H9 (cell line): Measurements from ENCODE around the gene METTL2A. TPM values are rescaled to one million over a fixed set of nuclear protein-coding genes. Genes with fewer than 3 reads are reported as not detected.
"Not testable (repeated sequence)": the region's sequence is repeated elsewhere in the genome, so short reads cannot be mapped to it uniquely, and the experiment has no call there.

Experiments used
- DNase-seq: peaks from one replicate; pipeline ENCODE4 v3.0.0-alpha.2; 2017
- H2AFZ ChIP-seq: one replicate; pipeline ENCODE4 v1.6.1; 2013; ENCODE audit warnings: mild to moderate bottlenecking, low read length, control low read depth, moderate library complexity
- H2AK5ac ChIP-seq: 2 replicates; pipeline ENCODE4 v1.6.1; 2013; ENCODE audit warnings: low read length, control low read depth, mixed read lengths; ENCODE audit not compliant: insufficient read length
- H2BK120ac ChIP-seq: one replicate; pipeline ENCODE4 v1.6.1; 2013; ENCODE audit warnings: low read depth, mild to moderate bottlenecking, low read length, control low read depth, inconsistent platforms; ENCODE audit not compliant: poor library complexity, severe bottlenecking
- H2BK12ac ChIP-seq: 2 replicates; pipeline ENCODE4 v1.6.1; 2013; ENCODE audit warnings: low read length, control low read depth, mixed read lengths, low read depth; ENCODE audit not compliant: insufficient read length
- H2BK15ac ChIP-seq: 2 replicates; pipeline ENCODE4 v1.6.1; 2013; ENCODE audit warnings: low read depth, low read length, control low read depth
- H2BK20ac ChIP-seq: one replicate; pipeline ENCODE4 v1.6.1; 2013; ENCODE audit warnings: low read depth, mild to moderate bottlenecking, low read length, control low read depth, inconsistent platforms; ENCODE audit not compliant: poor library complexity, severe bottlenecking
- H2BK5ac ChIP-seq: 2 replicates; pipeline ENCODE4 v1.6.1; 2013; ENCODE audit warnings: low read length, control low read depth, mixed read lengths; ENCODE audit not compliant: insufficient read length
- H3K14ac ChIP-seq: 2 replicates; pipeline ENCODE4 v1.6.1; 2013; ENCODE audit warnings: low read length, control low read depth; ENCODE audit not compliant: insufficient read depth
- H3K18ac ChIP-seq: 2 replicates; pipeline ENCODE4 v1.6.1; 2013; ENCODE audit warnings: low read depth, mild to moderate bottlenecking, mixed read lengths, low read length, control low read depth; ENCODE audit not compliant: insufficient read length
- H3K23ac ChIP-seq: 2 replicates; pipeline ENCODE4 v1.6.1; 2013; ENCODE audit warnings: low read length, control low read depth, mixed read lengths, low read depth; ENCODE audit not compliant: insufficient read length
- H3K23me2 ChIP-seq: 2 replicates; pipeline ENCODE4 v1.6.1; 2013; ENCODE audit warnings: low read depth, mild to moderate bottlenecking, mixed read lengths, low read length, control low read depth; ENCODE audit not compliant: insufficient read length, poor library complexity, severe bottlenecking
- H3K27ac ChIP-seq: 2 replicates; pipeline ENCODE4 v1.5.1; 2013; ENCODE audit warnings: low read length, control low read depth, mixed read lengths, low read depth; ENCODE audit not compliant: insufficient read length
- H3K27me3 ChIP-seq: 2 replicates; pipeline ENCODE4 v1.6.1; 2013; ENCODE audit warnings: low read length, control low read depth, inconsistent platforms; ENCODE audit not compliant: insufficient read depth
- H3K4ac ChIP-seq: 2 replicates; pipeline ENCODE4 v1.6.1; 2013; ENCODE audit warnings: low read depth, mild to moderate bottlenecking, control low read depth, inconsistent platforms, low read length, moderate library complexity
- H3K4me1 ChIP-seq: 2 replicates; pipeline ENCODE4 v1.6.1; 2013; ENCODE audit warnings: low read length, control low read depth, inconsistent platforms; ENCODE audit not compliant: insufficient read depth
- H3K4me2 ChIP-seq: 2 replicates; pipeline ENCODE4 v1.6.1; 2013; ENCODE audit warnings: low read length, control low read depth, mixed read lengths; ENCODE audit not compliant: insufficient read length, insufficient read depth
- H3K56ac ChIP-seq: 2 replicates; pipeline ENCODE4 v1.6.1; 2013; ENCODE audit warnings: low read depth, mild to moderate bottlenecking, mixed read lengths, low read length, control low read depth; ENCODE audit not compliant: insufficient read length
- H3K79me1 ChIP-seq: 2 replicates; pipeline ENCODE4 v1.6.1; 2013; ENCODE audit warnings: low read depth, mild to moderate bottlenecking, moderate library complexity, low read length, control low read depth, inconsistent platforms; ENCODE audit not compliant: insufficient read depth, poor library complexity, severe bottlenecking
- H3K79me2 ChIP-seq: 2 replicates; pipeline ENCODE4 v1.6.1; 2013; ENCODE audit warnings: low read length, control low read depth, inconsistent platforms; ENCODE audit not compliant: insufficient read depth
- H3K9ac ChIP-seq: 2 replicates; pipeline ENCODE4 v1.6.1; 2013; ENCODE audit warnings: low read length, control low read depth, mixed read lengths; ENCODE audit not compliant: insufficient read length; ENCODE audit errors: extremely low read depth
- H3K9me3 ChIP-seq: one replicate; pipeline ENCODE4 v1.6.1; 2013; ENCODE audit warnings: low read depth, low read length, inconsistent platforms; ENCODE audit not compliant: control insufficient read depth
- H3T11ph ChIP-seq: one replicate; pipeline ENCODE4 v1.6.1; 2013; ENCODE audit warnings: mild to moderate bottlenecking, low read length, control low read depth, inconsistent platforms
- H4K20me1 ChIP-seq: one replicate; pipeline ENCODE4 v1.6.1; 2013; ENCODE audit not compliant: control insufficient read depth, insufficient read length, insufficient read depth
- H4K5ac ChIP-seq: 2 replicates; pipeline ENCODE4 v1.6.1; 2013; ENCODE audit warnings: low read depth, mild to moderate bottlenecking, mixed read lengths, low read length, control low read depth; ENCODE audit not compliant: insufficient read length
- H4K8ac ChIP-seq: replicated peaks from 2 replicates; pipeline ENCODE4 v1.6.1; 2013; ENCODE audit warnings: low read length, control low read depth, mixed read lengths, low read depth; ENCODE audit not compliant: insufficient read length
- H4K91ac ChIP-seq: 2 replicates; pipeline ENCODE4 v1.6.1; 2013; ENCODE audit warnings: low read depth, mild to moderate bottlenecking, moderate library complexity, mixed read lengths, low read length, control low read depth; ENCODE audit not compliant: insufficient read length
- H3K27ac Mint-ChIP-seq, 3 experiments: 2 replicates in 2 of 3; 3 replicates in 1 of 3; pipeline ENCODE4 v1.8.0; 2020 to 2021; ENCODE audit warnings: mixed read lengths in 3 of 3, mild to moderate bottlenecking in 1 of 3, moderate library complexity in 1 of 3
- H3K27me3 Mint-ChIP-seq: 2 replicates; pipeline ENCODE4 v1.8.0; 2021; ENCODE audit warnings: low read depth, mild to moderate bottlenecking, moderate library complexity, mixed read lengths
- H3K36me3 Mint-ChIP-seq, 3 experiments: 2 replicates in 2 of 3; 3 replicates in 1 of 3; pipeline ENCODE4 v1.8.0; 2020 to 2021; ENCODE audit warnings: low read depth in 3 of 3, mixed read lengths in 3 of 3; ENCODE audit not compliant: insufficient read depth in 1 of 3
- H3K4me1 Mint-ChIP-seq, 2 experiments: 2 replicates each; pipeline ENCODE4 v1.8.0; 2020; ENCODE audit warnings: mixed read lengths in 2 of 2
- H3K4me3 Mint-ChIP-seq, 2 experiments: 2 replicates in 1 of 2; 3 replicates in 1 of 2; pipeline ENCODE4 v1.8.0; 2020 to 2021; ENCODE audit warnings: mild to moderate bottlenecking in 2 of 2, mixed read lengths in 2 of 2, moderate library complexity in 1 of 2
- H3K9me3 Mint-ChIP-seq, 2 experiments: 2 replicates in 1 of 2; 3 replicates in 1 of 2; pipeline ENCODE4 v1.8.0; 2020; ENCODE audit warnings: mild to moderate bottlenecking in 2 of 2, mixed read lengths in 2 of 2, moderate library complexity in 1 of 2
- WGBS: extraction: QIAGEN DNeasy Blood & Tissue Kit; methylation state at CpG from one replicate; pipeline ENCODE4 v1.1.7; 2013; ENCODE audit warnings: missing lambda C conversion rate, low lambda C conversion rate, mixed read lengths; ENCODE audit not compliant: insufficient read length; ENCODE audit errors: extremely low coverage; 5-methylcytosine and 5-hydroxymethylcytosine counted together
- total RNA-seq: library from RNA; stranded (reverse); gene quantifications from 2 replicates; pipeline ENCODE4 v1.2.1, GENCODE V29; 2021

The METTL2A gene
- total RNA-seq, 1 experiment from 2014 or later, result 39.3 TPM

GRCh38 chr17:62494073-62494472 lies 70.4 kb downstream of the METTL2A start:
- H3K14ac ChIP-seq, H3K4me1 Mint-ChIP-seq, H3K27me3 Mint-ChIP-seq, H3K4me2 ChIP-seq, H3K4me3 Mint-ChIP-seq, H3K18ac ChIP-seq, H3K9me3 ChIP-seq, H3K27ac ChIP-seq, H2AFZ ChIP-seq, H2BK5ac ChIP-seq, H3K27ac Mint-ChIP-seq, H3K79me1 ChIP-seq, H3K9ac ChIP-seq, H3K27me3 ChIP-seq, H2BK15ac ChIP-seq, DNase-seq, H4K5ac ChIP-seq, H3T11ph ChIP-seq, H3K9me3 Mint-ChIP-seq, H3K23ac ChIP-seq, H3K4me1 ChIP-seq, H4K8ac ChIP-seq, H2BK120ac ChIP-seq, H3K4ac ChIP-seq, H3K56ac ChIP-seq, H4K20me1 ChIP-seq, H2BK20ac ChIP-seq, H3K23me2 ChIP-seq, H2AK5ac ChIP-seq, H2BK12ac ChIP-seq, H3K79me2 ChIP-seq, H4K91ac ChIP-seq: not testable (repeated sequence)
- peaks cover 2 to 16% (median 8%) of the 10 kb centered on the region in 3 experiments; a peak in 4 of 7 replicates for H3K36me3 Mint-ChIP-seq
- no CpG with 5 or more reads among the region's 7 CpGs for WGBS

- not testable (repeated sequence) for H3K18ac ChIP-seq, H3K4me2 ChIP-seq, H2BK20ac ChIP-seq, H3K4me3 Mint-ChIP-seq, H3K14ac ChIP-seq, H2BK120ac ChIP-seq, H3K9ac ChIP-seq, H3K27ac ChIP-seq, H3K27me3 ChIP-seq, H4K8ac ChIP-seq, H3K9me3 ChIP-seq, H3K79me1 ChIP-seq, H3K79me2 ChIP-seq, H3K9me3 Mint-ChIP-seq, H3K23me2 ChIP-seq, H2BK15ac ChIP-seq, H2AFZ ChIP-seq, H2BK12ac ChIP-seq, H2BK5ac ChIP-seq, H4K91ac ChIP-seq, H3K27ac Mint-ChIP-seq, H3K23ac ChIP-seq, H2AK5ac ChIP-seq, H3K4ac ChIP-seq, H3K56ac ChIP-seq, DNase-seq, H4K20me1 ChIP-seq, H3K27me3 Mint-ChIP-seq, H3K4me1 Mint-ChIP-seq, H3T11ph ChIP-seq, H3K4me1 ChIP-seq, H4K5ac ChIP-seq
- H3K36me3 Mint-ChIP-seq, result peaks cover 0 to 13% (median 5%) of the 10 kb centered on the region in 3 experiments; a peak in 5 of 7 replicates
- no CpG with 5 or more reads among the region's 4 CpGs for WGBS
Measured at GRCh38 chr17:62496344-62496743, 72.6 kb downstream of the METTL2A start.
